ENCODE data around the gene GNG13.

Gene GNG13

GRCh38 chr16:813204-813915 lies 12.8 kb upstream of the GNG13 start:
- DNase-seq, result peak; percentile 71

GRCh38 chr16:808085-808386 lies 7.5 kb upstream of the GNG13 start:
- DNase-seq, result no peak

- peak; percentile 90 for DNase-seq
Observed at GRCh38 chr16:807347-808084, 7.0 kb upstream of the GNG13 start.

- no peak for DNase-seq
Observed at GRCh38 chr16:805474-805873, 4.9 kb upstream of the GNG13 start.

GRCh38 chr16:804193-805048 lies 3.9 kb upstream of the GNG13 start:
- DNase-seq, result no peak

GRCh38 chr16:803754-804080 lies 3.2 kb upstream of the GNG13 start:
- DNase-seq, result no peak

GRCh38 chr16:802914-803753 lies 2.6 kb upstream of the GNG13 start:
- no peak for DNase-seq

- no peak for DNase-seq
Observed at GRCh38 chr16:802461-802860, 1.9 kb upstream of the GNG13 start.

- no peak for DNase-seq
Observed at GRCh38 chr16:801584-802363, 1.2 kb upstream of the GNG13 start.

- DNase-seq, result no peak
Observed at GRCh38 chr16:800834-801511, 439 bp upstream of the GNG13 start.

- DNase-seq, result no peak
Observed at GRCh38 chr16:799111-799947, 1.2 kb downstream of the GNG13 start.

- no peak for DNase-seq
Observed at GRCh38 chr16:798666-799065, 1.9 kb downstream of the GNG13 start.

- no peak for DNase-seq
Observed at GRCh38 chr16:797686-798085, 2.8 kb downstream of the GNG13 start.

GRCh38 chr16:797120-797420 lies 3.5 kb downstream of the GNG13 start:
- peak; percentile 62 for DNase-seq

- no peak for DNase-seq
Observed at GRCh38 chr16:796296-797119, 4.0 kb downstream of the GNG13 start.

GRCh38 chr16:795580-796229 lies 4.8 kb downstream of the GNG13 start:
- DNase-seq, result no peak

GRCh38 chr16:794853-795466 lies 5.6 kb downstream of the GNG13 start:
- DNase-seq, result no peak

GRCh38 chr16:794091-794822 lies 6.3 kb downstream of the GNG13 start:
- DNase-seq, result no peak
